ENCODE measurements around the gene STX2.
"Not testable (repeated sequence)": the region's sequence is repeated elsewhere in the genome, so short reads cannot be mapped to it uniquely, and the experiment has no call there.

Gene STX2

DNA sequence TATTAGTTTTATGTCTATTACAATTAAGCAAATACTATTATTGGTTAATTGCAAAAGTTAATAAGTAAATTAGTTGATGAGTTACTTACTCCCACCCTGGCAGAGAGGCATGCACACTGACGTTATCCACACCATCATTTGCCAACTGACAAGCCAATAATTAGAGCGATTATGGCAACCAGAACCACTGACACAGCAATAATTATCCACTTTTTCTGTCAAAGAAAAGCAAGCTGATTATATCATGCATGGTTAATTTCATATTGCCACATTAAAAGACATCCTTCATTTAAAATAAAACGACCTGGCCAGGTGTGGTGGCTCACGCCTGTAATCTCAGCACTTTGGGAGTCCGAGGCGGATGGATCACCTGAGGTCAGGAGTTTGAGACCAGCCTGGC is 43.1 kb downstream of the STX2 start:
- DNase-seq: no peak

DNA sequence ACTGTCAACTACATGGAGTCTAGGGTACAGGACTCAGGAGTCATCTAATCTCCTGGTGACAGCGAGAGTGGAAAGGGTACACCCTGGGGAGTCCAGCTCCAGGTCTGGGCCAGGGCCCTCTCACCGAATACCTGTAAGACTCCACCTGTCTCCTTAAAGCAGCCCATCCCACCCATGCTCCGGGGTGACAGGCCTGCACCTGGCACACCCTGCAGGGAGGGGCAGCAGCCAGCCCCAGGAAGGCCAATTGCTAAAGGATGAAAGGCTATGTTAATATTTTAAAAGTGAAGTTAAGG is 45.5 kb downstream of the STX2 start:
- no peak for DNase-seq

DNA sequence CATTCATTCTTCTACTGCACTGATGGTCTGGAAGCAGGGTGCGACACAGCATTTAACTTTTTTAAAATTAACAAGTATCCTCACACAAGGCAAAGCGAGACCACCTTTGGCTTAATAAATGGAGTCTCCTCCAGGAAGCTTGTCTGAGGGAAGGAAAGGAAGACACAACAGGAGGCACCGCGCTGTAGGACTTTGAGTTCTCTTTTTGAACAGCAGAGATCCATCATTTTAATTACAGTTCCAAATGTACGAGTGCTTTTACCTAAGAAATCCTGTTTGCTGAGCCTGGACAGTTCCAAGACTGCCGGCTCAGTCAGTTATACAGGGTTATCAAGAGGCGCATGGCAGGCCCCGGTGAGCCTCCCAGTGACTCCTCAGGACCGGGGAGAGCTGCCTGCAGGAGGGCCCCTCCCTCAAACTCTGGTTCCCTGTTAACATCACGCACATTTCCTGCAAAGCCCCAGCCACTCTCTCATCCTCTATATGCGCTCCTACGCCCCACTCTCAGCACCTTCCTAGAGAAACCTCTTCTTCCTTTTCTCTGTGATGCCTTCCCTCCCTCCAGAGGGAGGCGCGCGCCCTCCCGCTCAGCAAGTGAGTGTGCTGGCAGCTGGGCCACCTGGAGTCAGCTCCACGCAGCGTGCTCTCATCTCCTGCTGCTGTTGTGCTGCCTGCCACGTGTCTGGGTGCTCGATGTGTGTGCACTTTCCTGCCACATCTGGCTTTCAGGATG is 46.1 kb downstream of the STX2 start:
- DNase-seq: no peak

DNA sequence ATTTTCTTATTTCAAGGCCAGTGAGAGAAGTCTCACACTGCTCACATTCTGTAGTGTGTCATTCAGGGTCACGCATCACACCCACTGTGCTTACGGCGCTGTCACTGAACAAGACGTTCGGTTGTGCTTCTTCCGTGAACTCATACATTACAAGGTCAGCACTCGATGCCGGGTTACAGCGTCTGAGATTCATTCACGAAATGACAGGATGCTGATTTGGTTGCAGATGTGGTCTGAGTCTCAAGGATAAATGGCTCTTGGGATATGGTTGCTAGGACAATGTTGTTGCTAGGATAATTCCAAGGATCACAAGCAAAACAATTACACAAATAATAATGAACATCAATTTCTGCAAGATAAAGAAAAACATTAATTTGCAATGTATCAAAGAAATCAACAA is 47.4 kb downstream of the STX2 start:
- no peak for DNase-seq

DNA sequence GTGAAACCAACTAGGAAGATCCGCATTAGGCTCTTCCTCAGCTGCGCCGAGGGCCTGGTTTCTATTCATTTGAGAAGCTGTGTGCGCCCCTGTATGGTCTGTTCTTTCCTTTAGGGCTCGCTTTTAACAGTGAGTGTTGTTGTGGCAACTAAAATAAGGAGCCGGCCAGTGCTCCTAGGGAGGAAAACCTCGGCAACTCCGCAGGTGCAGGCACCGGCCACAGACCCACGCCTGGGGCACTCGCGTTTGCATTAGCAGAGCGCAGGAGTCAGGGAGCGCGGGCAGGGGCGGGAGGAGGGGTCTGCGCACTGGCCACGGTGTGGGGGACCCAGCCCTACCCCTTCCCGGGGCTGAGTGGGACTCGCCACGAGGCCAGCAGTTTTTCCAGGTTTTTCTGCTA is 50.5 kb downstream of the STX2 start:
- DNase-seq: no peak

DNA sequence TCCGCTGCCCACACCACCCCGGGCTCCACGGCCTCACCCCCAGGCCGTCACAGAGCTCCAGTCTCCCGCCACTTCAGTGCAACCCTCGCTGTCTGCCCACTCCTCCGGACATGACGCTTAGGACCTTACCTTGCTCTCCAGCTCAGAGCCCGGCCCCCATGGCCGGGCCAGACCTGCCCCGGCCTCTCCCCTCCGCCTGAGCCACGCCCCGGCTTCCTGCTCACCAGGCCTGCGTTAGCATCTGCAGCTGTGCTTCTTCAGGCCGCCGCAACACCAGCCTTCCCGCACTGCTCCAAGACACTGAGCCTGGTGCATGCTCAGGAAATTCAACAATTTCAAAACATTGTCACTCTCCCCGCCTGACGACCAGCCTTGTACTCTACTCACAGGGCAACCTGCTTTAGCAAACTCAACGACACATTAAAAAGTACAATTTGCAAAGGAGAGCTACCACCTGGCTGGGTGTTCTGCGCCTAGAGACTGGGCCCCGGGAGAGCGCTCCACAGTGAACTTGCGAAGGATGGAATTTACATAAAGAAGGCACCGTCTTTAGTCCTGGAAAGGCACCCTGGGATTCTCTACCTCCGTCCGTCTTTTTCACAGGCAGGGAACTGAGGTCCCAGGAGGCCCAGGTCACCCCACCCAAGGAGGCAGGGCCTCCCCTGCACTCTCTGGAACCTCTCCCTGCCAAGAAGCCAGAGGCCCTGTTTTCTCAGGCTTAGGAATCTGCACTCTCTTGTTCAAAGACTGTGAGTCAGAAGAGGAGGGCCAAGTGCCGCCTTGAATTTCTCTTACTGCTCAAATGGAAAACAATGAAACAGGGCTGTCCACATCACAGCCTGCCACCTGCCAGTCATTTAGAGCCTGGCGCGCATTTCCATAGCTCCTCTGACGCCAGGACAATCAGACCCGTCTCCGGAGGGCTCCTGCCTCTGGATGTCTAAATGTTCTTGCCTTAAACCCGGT is 51.3 kb downstream of the STX2 start:
- no peak for DNase-seq

DNA sequence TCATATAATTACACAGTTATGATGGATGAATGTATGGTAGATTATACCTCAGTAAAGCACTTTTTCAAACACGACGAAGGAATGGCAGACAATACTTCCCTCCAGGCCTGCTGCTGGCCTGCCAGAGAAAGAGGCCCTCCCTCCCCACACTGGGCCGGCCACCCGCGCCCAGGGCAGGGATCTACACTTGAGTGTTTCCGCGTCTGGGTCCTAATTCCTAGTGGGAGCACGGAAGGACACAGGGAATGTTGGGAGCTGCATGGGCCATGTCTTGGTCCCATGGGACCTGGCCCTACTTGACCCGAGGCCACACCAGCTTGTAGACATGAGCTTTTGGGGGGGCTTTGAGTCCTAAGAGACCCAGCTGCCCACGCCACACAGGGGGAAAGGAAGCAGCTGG is 52.0 kb downstream of the STX2 start:
- DNase-seq: no peak

DNA sequence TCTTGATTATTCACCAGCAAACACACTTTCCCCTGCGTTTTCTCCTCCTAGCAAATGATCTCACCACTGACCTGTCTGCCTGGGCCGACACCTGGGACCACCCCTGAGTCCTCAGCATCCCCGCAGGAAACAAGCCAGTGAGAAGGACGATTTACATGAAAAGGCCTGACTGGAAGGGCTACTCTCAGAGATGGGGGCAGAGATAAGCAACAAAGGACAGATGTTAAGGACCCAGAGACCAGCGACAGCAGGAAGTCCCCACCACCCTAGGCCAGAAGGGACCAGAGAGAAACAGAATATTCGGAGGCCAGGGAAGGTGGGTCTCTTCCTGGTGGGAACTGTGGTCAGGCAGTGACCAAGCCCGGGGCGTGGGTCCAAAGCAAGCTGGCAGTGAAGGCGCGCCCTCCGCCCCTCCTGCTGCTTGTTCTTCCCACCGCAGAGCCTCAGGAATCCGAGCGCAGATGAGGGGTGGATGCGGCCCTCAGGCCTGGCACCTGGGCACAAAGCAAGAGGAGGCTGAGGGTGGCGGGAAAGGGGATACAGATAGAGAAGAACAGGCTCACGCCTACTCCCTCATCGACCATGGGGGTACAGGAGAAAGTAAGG is 55.8 kb downstream of the STX2 start:
- DNase-seq: no peak

DNA sequence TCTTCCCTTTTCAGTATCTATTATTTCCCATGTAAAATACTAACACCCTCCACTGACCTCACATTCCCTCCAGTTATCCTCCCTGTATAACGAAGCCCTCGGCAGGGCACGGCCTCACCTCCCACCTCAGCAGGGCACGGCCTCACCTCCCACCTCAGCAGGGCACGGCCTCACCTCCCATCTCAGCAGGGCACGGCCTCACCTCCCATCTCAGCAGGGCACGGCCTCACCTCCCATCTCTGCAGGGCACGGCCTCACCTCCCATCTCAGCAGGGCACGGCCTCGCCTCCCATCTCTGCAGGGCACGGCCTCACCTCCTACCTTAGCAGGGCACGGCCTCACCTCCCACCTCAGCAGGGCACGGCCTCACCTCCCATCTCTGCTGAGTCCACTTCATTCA is 56.8 kb downstream of the STX2 start:
- DNase-seq: not testable (repeated sequence)

DNA sequence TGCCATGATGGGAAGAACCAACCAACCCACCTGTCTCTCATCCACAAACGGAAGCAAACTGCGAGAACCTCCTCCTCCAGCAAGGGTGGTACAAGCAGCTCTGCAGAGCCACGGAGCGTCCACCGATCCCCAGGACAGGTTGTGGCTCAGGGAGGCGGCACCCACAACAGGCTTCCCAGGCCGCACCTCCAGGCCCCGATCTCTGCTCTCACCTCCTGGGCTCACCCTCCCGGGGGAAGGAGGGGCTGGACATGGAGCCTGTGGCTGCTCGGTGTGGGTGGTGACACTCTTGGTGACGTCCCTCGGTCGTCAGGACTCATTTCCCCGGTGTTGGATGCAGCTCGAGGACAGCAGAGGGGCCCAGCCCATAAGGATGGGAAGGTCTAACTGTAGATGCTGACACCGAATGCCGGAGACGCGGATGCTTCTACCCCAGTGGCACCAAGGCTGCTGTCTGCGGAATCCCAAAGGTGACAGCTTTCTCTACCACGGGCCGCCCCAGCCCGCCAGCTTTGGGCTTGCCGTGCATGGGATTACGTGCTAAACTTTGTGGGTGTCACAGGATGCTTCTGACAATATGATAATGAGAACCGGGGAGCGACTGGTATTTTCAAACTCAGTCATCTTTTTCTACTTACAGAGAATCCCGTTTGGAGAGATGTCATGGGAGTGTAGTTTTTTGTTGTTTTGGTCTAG is 58.0 kb downstream of the STX2 start:
- no peak for DNase-seq

DNA sequence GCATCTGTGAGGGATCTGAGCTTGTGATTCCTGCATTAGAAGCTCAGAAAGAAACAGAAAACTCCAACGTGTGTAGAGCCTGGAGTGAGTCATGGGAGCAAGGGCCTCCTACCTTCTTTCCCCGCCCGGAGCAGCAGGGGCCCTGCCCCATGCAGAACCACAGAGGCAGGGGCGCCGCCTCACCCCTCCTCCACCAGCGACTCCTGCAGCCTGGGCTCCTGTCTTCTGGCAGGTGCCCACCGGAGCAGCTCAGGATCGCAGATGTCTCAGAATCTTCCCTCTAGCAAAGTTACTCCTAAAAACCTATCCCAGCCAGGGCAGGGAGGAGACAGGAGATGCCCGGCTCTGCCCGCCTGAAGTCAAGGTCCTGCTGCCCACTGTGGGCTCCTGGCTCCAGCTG is 58.7 kb downstream of the STX2 start:
- DNase-seq: no peak

DNA sequence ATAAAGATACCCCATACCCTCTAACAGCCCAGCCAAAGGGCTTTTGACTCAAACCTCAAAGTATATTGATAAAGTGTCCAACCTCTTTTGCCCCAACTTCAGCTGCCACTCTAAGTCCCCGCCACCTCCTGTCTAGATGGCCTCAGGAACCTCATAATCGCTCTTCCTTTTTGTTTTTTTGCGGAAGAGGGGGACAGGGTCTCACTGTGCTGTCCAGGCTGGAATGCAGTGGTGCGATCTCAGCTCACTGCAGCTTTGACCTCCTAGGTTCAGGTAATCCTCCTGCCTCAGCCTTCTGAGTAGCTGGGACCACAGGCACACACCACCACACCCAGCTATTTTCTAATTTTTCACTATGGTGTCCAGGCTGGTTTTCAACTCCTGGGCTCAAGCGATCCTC is 60.3 kb downstream of the STX2 start:
- DNase-seq: no peak

DNA sequence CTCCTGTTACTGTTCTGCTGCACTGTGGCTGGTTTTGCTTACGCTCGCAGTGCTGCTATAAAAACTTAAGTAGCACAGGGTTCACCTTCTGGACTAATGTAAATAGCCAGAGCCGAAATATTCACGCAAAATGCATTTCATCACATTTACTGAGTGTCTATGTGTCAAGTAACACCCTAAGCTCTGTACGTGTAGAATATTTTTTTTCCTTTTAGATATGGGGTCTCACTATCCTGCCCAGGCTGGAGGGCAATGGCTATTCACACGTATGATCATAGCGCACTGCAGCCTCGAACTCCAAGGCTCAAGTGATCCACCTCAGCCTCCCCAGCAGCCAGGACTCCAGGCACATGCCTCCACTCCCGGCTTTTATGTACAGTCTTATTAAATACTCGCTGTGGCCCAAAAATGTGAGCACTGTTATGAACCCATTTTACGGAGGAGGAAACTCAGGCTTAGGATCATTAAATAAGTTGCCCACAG is 62.2 kb downstream of the STX2 start:
- no peak for DNase-seq

DNA sequence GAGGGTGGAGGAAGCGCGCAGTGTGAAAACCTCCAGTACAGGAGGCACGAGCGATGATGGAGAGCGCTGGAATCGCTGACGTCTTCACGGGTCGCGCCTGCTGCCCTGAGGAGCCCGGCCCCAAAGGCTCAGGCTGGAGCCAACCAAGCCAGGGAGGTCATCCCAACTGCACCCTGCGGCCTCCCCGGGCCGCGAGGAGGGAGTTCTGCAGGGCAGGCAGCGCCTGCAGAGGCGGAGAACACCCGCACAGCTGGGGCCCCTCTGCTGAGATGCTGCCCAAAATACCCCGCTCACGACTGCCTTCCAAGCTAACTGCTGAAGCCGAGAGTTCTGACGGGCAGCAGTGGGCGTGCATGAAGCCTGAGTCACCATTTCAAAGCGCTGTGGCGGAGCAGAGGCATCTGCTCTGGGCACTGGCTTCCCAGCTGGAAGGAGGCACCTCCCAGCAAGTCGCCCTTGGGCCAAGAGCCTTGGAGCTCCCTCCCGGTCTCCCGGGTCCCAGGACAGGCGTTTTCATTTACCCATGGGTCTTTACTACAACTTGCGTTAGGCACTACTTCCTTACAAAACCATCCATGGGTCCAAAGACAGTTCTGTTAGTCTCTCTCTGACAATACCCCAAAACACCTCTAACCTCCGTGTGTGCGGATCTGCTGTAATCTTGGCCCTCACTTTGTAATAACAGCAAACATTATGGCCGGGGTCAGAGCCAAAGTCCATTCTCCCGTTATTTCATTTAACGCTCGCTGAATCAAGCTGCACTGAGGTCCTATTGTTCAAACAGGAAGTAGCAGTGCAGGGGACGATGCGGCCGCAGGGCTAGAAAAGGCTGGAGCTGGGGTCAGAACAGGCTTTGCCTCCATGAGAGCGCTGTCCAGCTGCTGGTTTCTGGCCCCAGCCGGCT is 62.8 kb downstream of the STX2 start:
- DNase-seq: peak; percentile 7

DNA sequence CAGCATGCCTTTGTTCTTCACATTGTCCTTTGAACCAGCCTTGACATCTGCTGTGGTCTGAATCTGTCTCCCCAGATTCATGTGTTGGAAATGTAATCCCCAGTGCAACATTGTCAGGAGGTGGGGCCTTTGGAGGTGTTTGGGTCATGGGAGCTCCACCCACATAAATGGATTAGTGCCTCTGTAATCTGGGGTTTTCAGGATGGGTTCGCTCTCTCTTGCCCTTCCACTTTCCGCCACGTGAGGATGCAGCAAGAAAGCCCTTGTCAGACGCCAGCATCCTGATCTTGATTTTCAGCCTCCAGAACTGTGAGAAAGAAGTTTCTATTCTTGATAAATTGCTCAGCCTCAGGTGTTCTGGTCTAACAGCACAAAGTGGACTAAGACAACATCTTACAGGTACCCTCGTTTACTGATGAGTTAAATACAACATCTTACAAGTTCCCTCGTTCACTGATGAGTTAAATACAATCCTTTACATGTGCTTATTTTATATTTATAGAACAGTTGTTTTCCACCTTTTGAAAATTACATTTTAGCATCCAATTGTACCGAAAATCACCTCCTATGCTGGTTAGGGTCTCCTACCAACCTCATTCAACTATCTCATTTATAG is 68.5 kb downstream of the STX2 start:
- no peak for DNase-seq

DNA sequence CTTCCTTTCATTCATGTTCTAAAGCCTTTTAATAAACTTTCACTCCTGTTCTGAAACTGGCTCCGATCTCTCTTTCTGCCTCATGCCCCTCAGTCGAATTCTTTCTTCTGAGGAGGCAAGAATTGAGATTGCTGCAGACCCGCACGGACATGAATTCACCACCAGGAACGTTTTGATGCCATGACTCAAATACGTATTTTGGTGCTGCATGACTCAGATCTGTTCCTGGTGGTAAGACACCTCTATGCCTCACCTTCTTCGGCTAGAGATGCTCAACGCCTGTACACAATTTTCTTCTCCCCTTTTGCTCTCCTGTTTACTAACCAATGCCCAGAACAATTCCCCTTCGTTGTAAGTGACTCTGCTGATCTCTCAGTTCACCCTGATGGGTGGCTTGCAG is 70.9 kb downstream of the STX2 start:
- DNase-seq: no peak

DNA sequence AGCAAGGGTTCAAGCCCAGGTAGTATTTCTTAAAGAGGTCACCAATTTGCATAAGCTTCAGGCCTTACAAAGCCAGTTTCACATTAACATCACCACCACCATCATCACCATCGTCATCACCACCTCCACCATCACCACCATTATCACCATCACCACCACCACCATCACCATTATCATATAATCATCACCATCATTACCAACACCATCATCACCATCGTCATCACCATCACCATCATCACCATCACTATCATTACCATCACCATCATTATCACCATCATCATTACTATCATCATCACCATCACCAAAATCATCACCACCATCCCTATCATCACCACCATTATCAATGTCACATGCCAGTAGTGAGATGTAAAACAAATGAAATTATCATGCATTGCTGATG is 72.6 kb downstream of the STX2 start:
- no peak for DNase-seq

DNA sequence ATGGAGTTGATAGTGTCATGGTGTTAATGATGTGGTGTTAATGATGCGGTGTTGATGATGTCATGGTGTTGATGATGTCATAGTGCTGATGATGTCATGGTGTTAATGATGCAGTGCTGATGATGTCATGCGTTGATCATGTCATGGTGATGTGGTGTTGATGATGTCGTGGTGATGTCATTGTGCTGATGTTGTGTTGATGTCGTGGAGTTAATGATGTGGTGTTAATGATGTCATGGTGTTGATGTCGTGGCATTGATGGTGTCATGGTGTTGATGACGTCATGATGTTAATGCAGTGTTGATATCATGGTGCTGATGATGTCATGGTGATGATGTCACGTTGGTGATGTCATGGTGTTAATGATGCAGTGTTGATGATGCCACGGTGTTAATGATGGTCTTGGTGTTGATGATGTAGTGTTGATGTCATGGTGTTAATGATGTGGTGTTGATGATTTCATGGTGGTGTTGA is 73.8 kb downstream of the STX2 start:
- no peak for DNase-seq

DNA sequence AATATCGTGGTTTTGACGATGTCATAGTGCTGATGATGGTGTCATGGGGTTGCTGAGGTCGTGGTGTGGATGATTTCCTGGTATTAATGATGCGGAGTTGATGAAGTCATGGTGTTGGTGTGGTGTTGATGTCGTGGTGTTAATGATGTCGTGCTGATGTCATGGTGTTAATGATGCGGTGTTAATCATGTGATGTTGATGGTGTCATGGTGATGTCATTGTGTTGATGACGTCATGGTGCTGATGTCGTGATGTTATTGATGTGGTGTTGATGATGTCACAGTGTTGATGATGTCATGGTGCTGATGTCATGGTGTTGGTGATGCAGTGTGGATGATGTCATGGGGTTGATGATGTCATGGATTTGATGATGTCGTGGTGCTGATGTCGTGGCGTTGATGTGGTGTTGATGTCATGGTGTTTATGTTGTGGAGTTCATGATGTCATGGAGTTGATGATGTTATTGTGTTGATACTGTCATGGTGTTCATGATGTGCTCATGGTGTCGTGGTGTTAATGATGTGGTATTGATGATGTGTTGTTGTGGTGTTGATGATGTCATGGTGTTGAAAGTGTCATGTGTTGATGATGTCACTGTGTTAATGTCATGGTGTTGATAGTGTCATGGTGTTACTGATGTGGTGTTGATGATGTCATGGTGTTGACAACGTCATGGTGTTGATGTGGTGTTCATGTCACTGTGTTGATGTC is 74.4 kb downstream of the STX2 start:
- no peak for DNase-seq

DNA sequence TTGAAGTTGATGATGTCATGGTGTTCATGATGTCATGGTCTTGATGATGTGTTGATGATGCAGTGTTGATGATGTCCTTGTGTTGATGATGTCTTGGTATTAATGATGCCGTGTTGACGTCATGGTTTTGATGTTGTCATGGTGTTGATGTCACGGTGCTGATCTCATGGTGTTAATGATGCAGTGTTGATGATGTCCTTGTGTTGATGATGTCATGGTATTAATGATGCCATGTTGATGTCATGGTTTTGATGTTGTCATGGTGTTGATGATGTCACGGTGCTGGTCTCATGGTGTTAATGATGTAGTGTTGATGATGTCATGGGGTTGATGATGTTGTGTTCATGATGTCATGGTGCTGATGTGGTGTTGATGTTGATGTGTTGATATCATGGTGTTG is 75.0 kb downstream of the STX2 start:
- no peak for DNase-seq

DNA sequence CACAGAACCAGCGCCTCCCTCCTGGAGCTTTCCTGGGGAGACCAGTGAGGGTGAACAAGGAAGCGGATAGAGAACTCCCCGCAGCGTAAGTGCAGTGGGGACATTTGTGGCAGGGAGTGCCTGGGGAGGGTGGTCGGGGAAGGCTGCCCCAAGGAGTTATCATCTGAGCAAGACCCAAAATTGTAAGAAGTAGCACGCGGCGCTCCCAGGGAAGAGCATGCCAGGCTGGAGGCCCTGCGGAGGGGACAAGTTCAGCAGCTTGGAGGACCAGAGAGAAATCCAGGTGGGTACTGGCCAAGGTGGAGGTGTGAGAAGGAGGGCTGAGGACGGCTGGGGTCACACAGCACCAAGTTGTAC is 76.8 kb downstream of the STX2 start:
- DNase-seq: no peak
